ENCODE measurements around the gene TRIM65.

DNA sequence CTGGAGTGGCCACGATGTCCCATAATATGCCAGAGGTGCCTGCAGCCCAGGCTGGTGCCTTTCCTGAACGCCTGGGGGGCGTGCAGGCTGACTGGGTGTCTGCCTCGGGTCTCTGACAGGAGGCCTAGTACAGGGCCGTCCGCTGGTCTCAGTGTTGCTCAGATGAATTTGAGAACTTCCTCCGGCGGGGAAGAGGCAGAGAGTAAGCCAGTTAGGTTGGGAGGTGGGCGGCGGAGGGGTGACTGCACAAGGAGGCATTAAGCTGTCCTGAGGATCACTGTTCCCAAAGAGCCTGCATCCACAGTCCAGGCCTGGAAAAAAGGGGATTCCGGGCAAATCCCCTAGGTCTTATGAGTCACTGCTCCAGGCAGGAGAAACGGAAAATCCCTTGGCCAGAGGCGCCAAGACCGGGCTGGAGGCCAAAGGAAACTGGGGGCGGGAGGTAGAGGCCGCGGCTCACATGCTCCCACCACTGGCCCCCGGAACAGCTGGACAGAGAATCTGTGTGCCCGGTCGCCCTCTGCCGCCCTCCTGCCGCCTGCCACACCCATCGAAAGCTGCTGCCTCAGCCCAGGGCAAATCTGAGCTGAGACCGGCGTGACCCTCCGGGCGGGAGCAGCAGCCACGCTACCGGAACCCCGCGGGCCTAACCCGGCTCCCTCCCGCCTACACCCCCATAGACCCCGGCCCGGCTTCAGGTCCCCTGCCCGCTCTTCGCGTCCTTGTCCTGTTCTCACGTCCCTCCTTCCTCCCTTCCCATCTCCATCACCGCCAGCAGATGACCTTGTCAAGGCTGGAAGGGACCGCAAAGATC, 19.6 kb downstream of the TRIM65 start:
- TF ChIP-seq CTCF (conservative IDR thresholded peaks at IDR 0.05; ENCODE audit: low read depth, low read length) (peak; percentile 36), RCOR1 (IDR thresholded peaks at IDR 0.05; ENCODE audit: insufficient replicate concordance, low read length) (peak; percentile 72), POLR2A (IDR thresholded peaks at IDR 0.05; ENCODE audit: low read depth, low read length) (peak; percentile 53; the same call in 1 of the 2 replicates), RFX5 (IDR thresholded peaks at IDR 0.05; ENCODE audit: low read depth, low read length) (no peak), SMC3 (IDR thresholded peaks at IDR 0.05; ENCODE audit: low read depth, low read length) (peak; percentile 17; the same call in 1 of the 2 replicates), BHLHE40 (IDR thresholded peaks at IDR 0.05; ENCODE audit: low read depth, low read length) (peak; percentile 78), CHD1 (IDR thresholded peaks at IDR 0.05; ENCODE audit: low read depth, low read length) (no peak), ELK1 (IDR thresholded peaks at IDR 0.05; ENCODE audit: borderline replicate concordance, low read depth, low read length) (no peak), RAD21 (IDR thresholded peaks at IDR 0.05; ENCODE audit: low read length) (peak; percentile 33; the same call in 1 of the 2 replicates), CEBPB (IDR thresholded peaks at IDR 0.05; ENCODE audit: low read depth, low read length) (no peak), MXI1 (IDR thresholded peaks at IDR 0.05; ENCODE audit: borderline replicate concordance, low read depth, low read length) (peak; percentile 44; the same call in 1 of the 2 replicates), MAFK (IDR thresholded peaks at IDR 0.05; ENCODE audit: low read depth, low read length) (no peak), FOS (IDR thresholded peaks at IDR 0.05; ENCODE audit: low read depth, low read length) (peak; percentile 89)
- TF ChIP-seq, protein P1, sequence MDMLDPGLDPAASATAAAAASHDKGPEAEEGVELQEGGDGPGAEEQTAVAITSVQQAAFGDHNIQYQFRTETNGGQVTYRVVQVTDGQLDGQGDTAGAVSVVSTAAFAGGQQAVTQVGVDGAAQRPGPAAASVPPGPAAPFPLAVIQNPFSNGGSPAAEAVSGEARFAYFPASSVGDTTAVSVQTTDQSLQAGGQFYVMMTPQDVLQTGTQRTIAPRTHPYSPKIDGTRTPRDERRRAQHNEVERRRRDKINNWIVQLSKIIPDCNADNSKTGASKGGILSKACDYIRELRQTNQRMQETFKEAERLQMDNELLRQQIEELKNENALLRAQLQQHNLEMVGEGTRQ (IDR thresholded peaks at IDR 0.05; ENCODE audit: low read depth, low read length) = peak; percentile 38; the same call in 1 of the 2 replicates

Data from IMR-90 (cell line).